HepG2 (cell line): ENCODE results near the gene MAP3K5. TPM values are rescaled to one million over a fixed set of nuclear protein-coding genes. Genes with fewer than 3 reads are reported as not detected.

Source experiments
- ATAC-seq: fragments of 200-7000 bp; cut with Tn5 transposase; 3 replicates; pipeline ENCODE4 v1.9.1; 2020; ENCODE audit warnings: mild to moderate bottlenecking, moderate library complexity
- BruUV-seq: library from RNA; stranded (reverse); fragments of 400-500 nt; replicated peaks from 2 replicates; lab custom pipeline; 2021; lab: Mats Ljungman, UMichigan
- CTCF ChIA-PET: fragments of 300-600 bp; formaldehyde crosslinking; extraction: SDS; loops from one replicate; lab custom pipeline; 2021; ENCODE audit warnings: low total read pairs, inconsistent platforms, low intra/inter-chr PET ratio; lab: Yijun Ruan, JAX
- POLR2A ChIA-PET: fragments of 350-600 bp; sonication (Branson Sonifier 250); formaldehyde crosslinking; loops from one replicate; lab custom pipeline; 2020; ENCODE audit warnings: antibody characterized with exemption, inconsistent platforms; lab: Yijun Ruan, JAX
- DNase-seq: peaks from one replicate; pipeline ENCODE4 v3.0.0-alpha.2; 2015; ENCODE audit warnings: low spot score
- FAIRE-seq: peaks from 3 replicates; lab custom pipeline; 2011; peaks lifted over from hg19 to GRCh38; lab: Jason Lieb, UNC
- H2AFZ ChIP-seq: one replicate; pipeline ENCODE4 v1.6.1; 2011; ENCODE audit warnings: low read length, inconsistent platforms
- H3K27ac ChIP-seq: fragments of 300-600 bp; 3 replicates; pipeline ENCODE4 v1.8.0; 2011; ENCODE audit warnings: mixed run types, mild to moderate bottlenecking, mixed read lengths, low read length, inconsistent platforms; ENCODE audit not compliant: insufficient read depth; ENCODE audit errors: extremely low read length
- H3K27me3 ChIP-seq, 2 experiments: fragments of 200-600 bp in 1 of 2; 2 replicates in 1 of 2; 3 replicates in 1 of 2; pipeline versions ENCODE4 v1.6.0 to v1.8.0; 2011; ENCODE audit warnings: low read length in 2 of 2, mild to moderate bottlenecking in 2 of 2, moderate library complexity in 2 of 2, inconsistent platforms in 1 of 2; ENCODE audit not compliant: insufficient read depth in 2 of 2, control insufficient read depth in 1 of 2
- H3K36me3 ChIP-seq, 2 experiments: fragments of 200-600 bp in 1 of 2; replicated peaks in 1 of 2; 2 replicates in 1 of 2; 3 replicates in 1 of 2; pipeline versions ENCODE4 v1.5.1 to v1.8.0; 2011; ENCODE audit warnings: low read length in 2 of 2, inconsistent platforms in 1 of 2; ENCODE audit not compliant: insufficient read depth in 2 of 2, control insufficient read depth in 1 of 2
- H3K4me1 ChIP-seq: 2 replicates; pipeline ENCODE4 v1.5.1; 2012; ENCODE audit warnings: low read length, inconsistent platforms; ENCODE audit not compliant: insufficient read depth
- H3K4me2 ChIP-seq: 2 replicates; pipeline ENCODE4 v1.6.0; 2011; ENCODE audit warnings: low read depth, low read length, inconsistent platforms
- H3K4me3 ChIP-seq, 3 experiments: fragments of 200-600 bp in 1 of 3; sonication (generic), shearing (Covaris generic) in 1 of 3; replicated peaks in 1 of 3; 2 replicates each; pipeline ENCODE4 v1.5.1; 2011 to 2016; ENCODE audit warnings: low read length in 3 of 3, inconsistent platforms in 2 of 3, low read depth in 2 of 3, mild to moderate bottlenecking in 2 of 3, control low read depth in 1 of 3, mixed read lengths in 1 of 3; ENCODE audit not compliant: insufficient read depth in 1 of 3
- H3K79me2 ChIP-seq: one replicate; pipeline ENCODE4 v1.6.1; 2011; ENCODE audit warnings: low read length, inconsistent platforms; ENCODE audit not compliant: insufficient read depth
- H3K9ac ChIP-seq: 2 replicates; pipeline ENCODE4 v1.6.0; 2011; ENCODE audit warnings: mild to moderate bottlenecking, low read depth, low read length, inconsistent platforms; ENCODE audit not compliant: insufficient read depth
- H3K9me3 ChIP-seq: 2 replicates; pipeline ENCODE4 v1.5.1; 2012; ENCODE audit warnings: mild to moderate bottlenecking, low read length
- H4K20me1 ChIP-seq: 2 replicates; pipeline ENCODE4 v1.6.0; 2011; ENCODE audit warnings: inconsistent platforms, mild to moderate bottlenecking, low read length, moderate library complexity; ENCODE audit not compliant: insufficient read depth
- KLF12 ChIP-seq: sonication (generic); formaldehyde crosslinking; IDR thresholded peaks from 2 replicates; pipeline ENCODE4 v1.4.0; 2020; ENCODE audit warnings: missing genetic modification reagents, borderline replicate concordance
- TAF1 ChIP-seq: sonication (generic); formaldehyde crosslinking; IDR thresholded peaks from 2 replicates; pipeline ENCODE4 v1.4.0; 2020; ENCODE audit warnings: missing genetic modification reagents
- ZBTB2 ChIP-seq: sonication (generic); formaldehyde crosslinking; IDR thresholded peaks from 2 replicates; pipeline ENCODE4 v1.8.0; 2022; ENCODE audit warnings: low read depth, missing genetic modification reagents
- ZFP37 ChIP-seq: sonication (generic); formaldehyde crosslinking; IDR thresholded peaks from 2 replicates; pipeline ENCODE4 v1.4.0; 2020; ENCODE audit warnings: missing genetic modification reagents, borderline replicate concordance
- ZNF547 ChIP-seq: sonication (generic); formaldehyde crosslinking; IDR thresholded peaks from 2 replicates; pipeline ENCODE4 v1.5.1; 2020; ENCODE audit warnings: mild to moderate bottlenecking, missing genetic modification reagents
- WGBS: methylation state at CpG from one replicate; pipeline ENCODE4 v1.1.6; 2017; ENCODE audit warnings: low lambda C conversion rate; 5-methylcytosine and 5-hydroxymethylcytosine counted together
- in situ Hi-C: cut with HindIII; loops from 2 replicates; pipeline ENCODE4 v1.10.0; 2017; ENCODE audit warnings: low pct_unique_long_range_greater_than_20kb; ENCODE audit not compliant: extremely low pct_ligation_motif_present
- intact Hi-C: fragments of 100-400 bp; cut with micrococcal nuclease; formaldehyde crosslinking; loops from one replicate; pipeline ENCODE4 v1.10.0; 2022; ENCODE audit not compliant: unreplicated experiment
- polyA plus RNA-seq, 8 experiments: library from polyadenylated mRNA; depleted of rRNA in 3 of 8; stranded (reverse) in 7 of 8; unstranded in 1 of 8; fragments of >200 nt; fragmentation: Illumina TruSeq in 4 of 8; extraction: Trizol in 4 of 8; gene quantifications; 2 replicates each; pipeline versions ENCODE4 v1.2.1 to v1.2.3, GENCODE V29; 2011 to 2016; ENCODE audit warnings: low read depth in 4 of 8, missing spikeins in 1 of 8, mixed read lengths in 1 of 8; ENCODE audit not compliant: insufficient read depth in 1 of 8
- total RNA-seq, 5 experiments: library from RNA; depleted of rRNA; stranded (reverse); fragments of >200 nt; fragmentation: Illumina TruSeq; extraction: Trizol; gene quantifications; 2 replicates each; pipeline ENCODE4 v1.2.3, GENCODE V29; 2016; ENCODE audit warnings: low read depth in 1 of 5
- TF ChIP-seq, protein P1 (sequence below): sonication (generic); formaldehyde crosslinking; IDR thresholded peaks from 2 replicates; pipeline ENCODE4 v1.9.0; 2022; ENCODE audit warnings: missing genetic modification reagents, mild to moderate bottlenecking, borderline replicate concordance
- TF ChIP-seq, protein P2 (sequence below): sonication (generic); formaldehyde crosslinking; conservative IDR thresholded peaks from 2 replicates; pipeline ENCODE4 v1.4.0; 2020; ENCODE audit warnings: missing genetic modification reagents
- TF ChIP-seq, protein P3 (sequence below): sonication (generic); formaldehyde crosslinking; IDR thresholded peaks from 2 replicates; pipeline ENCODE4 v1.9.0; 2021; ENCODE audit warnings: missing genetic modification reagents, mild to moderate bottlenecking, borderline replicate concordance

The MAP3K5 gene
- total and polyA plus RNA-seq, 2 of the 13 experiments (the other 11 are each of a cell fraction or from before 2014, with no cell fraction given), result not detected

DNA sequence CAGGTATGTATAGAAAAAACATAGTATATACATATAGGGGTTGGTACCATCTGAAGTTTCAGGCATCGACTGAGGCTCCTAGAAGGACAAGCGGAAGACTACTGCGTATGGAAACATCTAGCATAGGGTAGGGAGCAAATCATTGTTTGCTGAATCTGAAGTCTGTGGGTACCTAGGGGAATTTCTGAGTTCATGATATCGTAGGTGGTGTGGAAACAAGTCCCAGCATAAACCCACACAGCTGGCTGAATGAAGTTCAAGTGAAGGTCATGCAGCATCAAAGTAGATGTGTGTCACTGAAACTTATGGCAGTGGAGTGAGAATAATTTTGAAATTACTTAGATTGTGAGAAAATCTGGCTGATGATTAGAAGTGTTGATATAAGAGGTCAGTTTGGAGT, 281.5 kb downstream of the MAP3K5 start (continued):
- TF ChIP-seq, protein P1, sequence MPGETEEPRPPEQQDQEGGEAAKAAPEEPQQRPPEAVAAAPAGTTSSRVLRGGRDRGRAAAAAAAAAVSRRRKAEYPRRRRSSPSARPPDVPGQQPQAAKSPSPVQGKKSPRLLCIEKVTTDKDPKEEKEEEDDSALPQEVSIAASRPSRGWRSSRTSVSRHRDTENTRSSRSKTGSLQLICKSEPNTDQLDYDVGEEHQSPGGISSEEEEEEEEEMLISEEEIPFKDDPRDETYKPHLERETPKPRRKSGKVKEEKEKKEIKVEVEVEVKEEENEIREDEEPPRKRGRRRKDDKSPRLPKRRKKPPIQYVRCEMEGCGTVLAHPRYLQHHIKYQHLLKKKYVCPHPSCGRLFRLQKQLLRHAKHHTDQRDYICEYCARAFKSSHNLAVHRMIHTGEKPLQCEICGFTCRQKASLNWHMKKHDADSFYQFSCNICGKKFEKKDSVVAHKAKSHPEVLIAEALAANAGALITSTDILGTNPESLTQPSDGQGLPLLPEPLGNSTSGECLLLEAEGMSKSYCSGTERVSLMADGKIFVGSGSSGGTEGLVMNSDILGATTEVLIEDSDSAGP, result no peak
- TF ChIP-seq, protein P2, sequence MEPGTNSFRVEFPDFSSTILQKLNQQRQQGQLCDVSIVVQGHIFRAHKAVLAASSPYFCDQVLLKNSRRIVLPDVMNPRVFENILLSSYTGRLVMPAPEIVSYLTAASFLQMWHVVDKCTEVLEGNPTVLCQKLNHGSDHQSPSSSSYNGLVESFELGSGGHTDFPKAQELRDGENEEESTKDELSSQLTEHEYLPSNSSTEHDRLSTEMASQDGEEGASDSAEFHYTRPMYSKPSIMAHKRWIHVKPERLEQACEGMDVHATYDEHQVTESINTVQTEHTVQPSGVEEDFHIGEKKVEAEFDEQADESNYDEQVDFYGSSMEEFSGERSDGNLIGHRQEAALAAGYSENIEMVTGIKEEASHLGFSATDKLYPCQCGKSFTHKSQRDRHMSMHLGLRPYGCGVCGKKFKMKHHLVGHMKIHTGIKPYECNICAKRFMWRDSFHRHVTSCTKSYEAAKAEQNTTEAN, result no peak
- TF ChIP-seq ZBTB2 (CRISPR knock-in tag) (no peak), KLF12 (no peak), ZNF547 (CRISPR knock-in tag) (no peak)
- TF ChIP-seq, protein P3, sequence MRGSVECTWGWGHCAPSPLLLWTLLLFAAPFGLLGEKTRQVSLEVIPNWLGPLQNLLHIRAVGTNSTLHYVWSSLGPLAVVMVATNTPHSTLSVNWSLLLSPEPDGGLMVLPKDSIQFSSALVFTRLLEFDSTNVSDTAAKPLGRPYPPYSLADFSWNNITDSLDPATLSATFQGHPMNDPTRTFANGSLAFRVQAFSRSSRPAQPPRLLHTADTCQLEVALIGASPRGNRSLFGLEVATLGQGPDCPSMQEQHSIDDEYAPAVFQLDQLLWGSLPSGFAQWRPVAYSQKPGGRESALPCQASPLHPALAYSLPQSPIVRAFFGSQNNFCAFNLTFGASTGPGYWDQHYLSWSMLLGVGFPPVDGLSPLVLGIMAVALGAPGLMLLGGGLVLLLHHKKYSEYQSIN (CRISPR knock-in tag), result no peak

DNA sequence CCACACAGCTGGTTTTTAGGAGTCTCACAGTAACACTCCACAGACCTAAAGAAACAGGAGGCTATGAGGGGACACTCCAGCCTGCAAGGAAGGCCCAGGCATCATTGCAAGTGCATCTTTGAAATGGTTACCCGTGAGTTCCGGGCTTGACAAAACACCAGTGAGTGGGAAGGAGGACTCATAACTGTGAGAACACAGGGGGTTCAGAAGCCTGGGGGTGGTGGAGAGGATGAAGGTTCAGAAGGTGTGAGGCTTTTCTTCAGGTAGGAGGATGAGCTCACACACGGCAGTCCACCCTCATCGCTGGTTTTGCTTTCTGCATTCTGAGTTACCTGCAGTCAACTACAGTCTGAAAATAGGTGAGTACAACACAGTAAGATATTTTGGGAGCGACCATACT, 282.0 kb downstream of the MAP3K5 start:
- Histone ChIP-seq H3K9me3 (no peaks in the 10 kb centered on the region), H3K4me3 (no peak overlapping the region), H2AFZ (no peak overlapping the region), H3K36me3 (no peaks in the 10 kb centered on the region), H3K4me1 (no peaks in the 10 kb centered on the region), H3K27me3 (no peaks in the 10 kb centered on the region), H4K20me1 (no peaks in the 10 kb centered on the region), H3K4me2 (no peak overlapping the region), H3K27ac (no peak overlapping the region), H3K9ac (no peak overlapping the region), H3K79me2 (no peaks in the 10 kb centered on the region)
- no peak for ATAC-seq
- in situ Hi-C loops (no loop called here), intact Hi-C loops (no loop called here)
- POLR2A ChIA-PET, result no interaction called here
- 38% methylated on average over 5 of the region's 5 CpGs for WGBS
- no peak for FAIRE-seq
- CTCF ChIA-PET, result no interaction called here
- TF ChIP-seq ZFP37 (CRISPR knock-in tag), result no peak
- TF ChIP-seq TAF1 (CRISPR knock-in tag), result no peak
- no TSS peak for BruUV-seq
- no peak for DNase-seq
